Prostate gland (tissue), 2 donors: Measurements from ENCODE around the gene SPPL3. TPM values are rescaled to one million over a fixed set of nuclear protein-coding genes. Genes with fewer than 3 reads are reported as not detected.

Source experiments
- DNase-seq: peaks from one replicate; pipeline ENCODE4 v3.0.0-alpha.2; 2019; ENCODE audit warnings: low spot score
- H3K27ac ChIP-seq, 2 donors: fragments of 200-600 bp; sonication (generic); 2 replicates each; pipeline ENCODE4 v1.5.1; 2017 to 2019
- H3K27me3 ChIP-seq: fragments of 200-600 bp; sonication (generic); replicated peaks from 2 replicates; pipeline ENCODE4 v1.5.1; 2019; ENCODE audit not compliant: insufficient read depth
- H3K36me3 ChIP-seq, 2 donors: fragments of 200-600 bp; sonication (generic); 1 replicate in 1 of 2; 2 replicates in 1 of 2; pipeline versions ENCODE4 v1.5.1 to v1.8.1; 2017 to 2019
- H3K4me1 ChIP-seq: fragments of 200-600 bp; sonication (generic); replicated peaks from 2 replicates; pipeline ENCODE4 v1.5.1; 2019
- H3K4me3 ChIP-seq, 2 donors: fragments of 200-600 bp; sonication (generic); 2 replicates each; pipeline ENCODE4 v1.5.1; 2017 to 2019
- H3K9me3 ChIP-seq: fragments of 200-600 bp; sonication (generic); 2 replicates; pipeline ENCODE4 v1.5.1; 2017
- CTCF ChIP-seq, 4 experiments: fragments of 200-600 bp in 2 of 4; fragments of 450-650 bp in 2 of 4; sonication (generic) in 2 of 4; IDR thresholded peaks; 1 replicate in 3 of 4; 2 replicates in 1 of 4; pipeline ENCODE4 v1.5.1; 2016 to 2019; ENCODE audit warnings: antibody characterized with exemption in 4 of 4, mild to moderate bottlenecking in 2 of 4, moderate library complexity in 2 of 4
- POLR2A ChIP-seq: fragments of 450-650 bp; IDR thresholded peaks from one replicate; pipeline ENCODE4 v1.6.1; 2016; ENCODE audit warnings: antibody characterized with exemption, mild to moderate bottlenecking
- POLR2AphosphoS5 ChIP-seq: sonication (generic); formaldehyde crosslinking; IDR thresholded peaks from one replicate; pipeline ENCODE4 v1.6.1; 2017; ENCODE audit warnings: antibody characterized with exemption
- WGBS: methylation state at CpG from one replicate; pipeline ENCODE4 v1.1.5; 2018; 5-methylcytosine and 5-hydroxymethylcytosine counted together
- intact Hi-C: fragments of 100-400 bp; cut with DNase I; formaldehyde crosslinking; loops from one replicate; pipeline ENCODE4 v1.14.2; 2022
- total RNA-seq, 2 donors: library from RNA; depleted of rRNA; stranded (reverse); fragments of >200 nt; gene quantifications; one replicate each; pipeline ENCODE4 v1.1.0, GENCODE V29; 2016

Gene SPPL3
- total RNA-seq, 2 donors from 2014 or later = 36.0 to 37.1 TPM

GRCh38 chr12:120930032-120930431 is 25.9 kb upstream of the SPPL3 start:
- Histone ChIP-seq H3K27ac (no peak overlapping the region), H3K27me3 (no peaks in the 10 kb centered on the region), H3K4me1 (no peaks in the 10 kb centered on the region), H3K36me3 (no peaks in the 10 kb centered on the region), H3K9me3 (no peaks in the 10 kb centered on the region), H3K4me3 (no peak overlapping the region)
- 97% methylated on average over 5 of the region's 5 CpGs for WGBS
- TF ChIP-seq CTCF (IDR thresholded peaks at IDR 0.05) = no peak
- no peak for TF ChIP-seq POLR2A
- TF ChIP-seq POLR2AphosphoS5 = no peak
- intact Hi-C loops = no loop called here
- DNase-seq = no peak

- Histone ChIP-seq H3K27me3 (no peaks in the 10 kb centered on the region), H3K9me3 (no peaks in the 10 kb centered on the region), H3K27ac (no peak overlapping the region), H3K36me3 (no peaks in the 10 kb centered on the region), H3K4me3 (no peak overlapping the region), H3K4me1 (no peaks in the 10 kb centered on the region)
- intact Hi-C loops = no loop called here
- WGBS = 49% methylated on average over 13 of the region's 13 CpGs
- peak; percentile 17 for TF ChIP-seq POLR2AphosphoS5
- TF ChIP-seq POLR2A = no peak
- DNase-seq = peak; percentile 61
Observed at GRCh38 chr12:120928864-120929652, 24.9 kb upstream of the SPPL3 start.

GRCh38 chr12:120925740-120926563 is 21.8 kb upstream of the SPPL3 start:
- Histone ChIP-seq H3K27ac (peak overlapping the region; percentile 33 to 34), H3K27me3 (no peaks in the 10 kb centered on the region), H3K36me3 (no peaks in the 10 kb centered on the region), H3K4me3 (no peak overlapping the region), H3K4me1 (no peaks in the 10 kb centered on the region), H3K9me3 (no peaks in the 10 kb centered on the region)
- TF ChIP-seq POLR2AphosphoS5 (peak; percentile 45), POLR2A (peak; percentile 11), CTCF (IDR thresholded peaks at IDR 0.05) (no peak)
- peak; percentile 62 for DNase-seq
- intact Hi-C loops = no loop called here
- 36% methylated on average over 15 of the region's 15 CpGs for WGBS

GRCh38 chr12:120922279-120922678 is 18.1 kb upstream of the SPPL3 start:
- H3K4me3 ChIP-seq = no peak overlapping the region
- no peaks in the 10 kb centered on the region for H3K4me1 ChIP-seq
- H3K36me3 ChIP-seq = no peaks in the 10 kb centered on the region
- H3K27me3 ChIP-seq = no peaks in the 10 kb centered on the region
- TF ChIP-seq POLR2AphosphoS5 = no peak
- no peak for TF ChIP-seq CTCF (IDR thresholded peaks at IDR 0.05)
- TF ChIP-seq POLR2A = no peak
- 77% methylated on average over 3 of the region's 3 CpGs for WGBS
- H3K9me3 ChIP-seq = no peaks in the 10 kb centered on the region
- DNase-seq = no peak
- no peak overlapping the region for H3K27ac ChIP-seq
- intact Hi-C loops = no loop called here

GRCh38 chr12:120921637-120922036 is 17.5 kb upstream of the SPPL3 start:
- Histone ChIP-seq H3K9me3 (no peaks in the 10 kb centered on the region), H3K27ac (no peak overlapping the region), H3K4me3 (no peak overlapping the region), H3K4me1 (no peaks in the 10 kb centered on the region), H3K27me3 (no peaks in the 10 kb centered on the region), H3K36me3 (no peaks in the 10 kb centered on the region)
- no peak for DNase-seq
- intact Hi-C loops = no loop called here
- TF ChIP-seq CTCF (IDR thresholded peaks at IDR 0.05) (no peak), POLR2A (no peak), POLR2AphosphoS5 (no peak)
